Measurements from ENCODE around the gene HFE. TPM values are rescaled to one million over a fixed set of nuclear protein-coding genes. Genes with fewer than 3 reads are reported as not detected.

The HFE gene
- total RNA-seq, 2 donors from 2014 or later = 2.0 to 5.4 TPM

DNA sequence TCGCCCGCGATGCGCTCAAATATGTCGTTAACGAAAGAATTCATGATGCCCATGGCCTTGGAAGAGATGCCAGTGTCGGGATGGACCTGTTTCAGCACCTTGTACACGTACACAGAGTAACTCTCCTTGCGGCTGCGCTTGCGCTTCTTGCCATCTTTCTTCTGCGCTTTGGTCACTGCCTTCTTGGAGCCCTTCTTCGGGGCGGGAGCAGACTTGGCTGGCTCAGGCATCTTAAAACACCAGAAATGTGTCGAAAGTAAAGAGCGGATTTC lies 36.4 kb downstream of the HFE start:
- ATAC-seq (no peak), DNase-seq (peak in 1 of 4 donors; percentile 76)
- no peak for TF ChIP-seq POLR2A (IDR thresholded peaks at IDR 0.05)
- TF ChIP-seq, protein P1, sequence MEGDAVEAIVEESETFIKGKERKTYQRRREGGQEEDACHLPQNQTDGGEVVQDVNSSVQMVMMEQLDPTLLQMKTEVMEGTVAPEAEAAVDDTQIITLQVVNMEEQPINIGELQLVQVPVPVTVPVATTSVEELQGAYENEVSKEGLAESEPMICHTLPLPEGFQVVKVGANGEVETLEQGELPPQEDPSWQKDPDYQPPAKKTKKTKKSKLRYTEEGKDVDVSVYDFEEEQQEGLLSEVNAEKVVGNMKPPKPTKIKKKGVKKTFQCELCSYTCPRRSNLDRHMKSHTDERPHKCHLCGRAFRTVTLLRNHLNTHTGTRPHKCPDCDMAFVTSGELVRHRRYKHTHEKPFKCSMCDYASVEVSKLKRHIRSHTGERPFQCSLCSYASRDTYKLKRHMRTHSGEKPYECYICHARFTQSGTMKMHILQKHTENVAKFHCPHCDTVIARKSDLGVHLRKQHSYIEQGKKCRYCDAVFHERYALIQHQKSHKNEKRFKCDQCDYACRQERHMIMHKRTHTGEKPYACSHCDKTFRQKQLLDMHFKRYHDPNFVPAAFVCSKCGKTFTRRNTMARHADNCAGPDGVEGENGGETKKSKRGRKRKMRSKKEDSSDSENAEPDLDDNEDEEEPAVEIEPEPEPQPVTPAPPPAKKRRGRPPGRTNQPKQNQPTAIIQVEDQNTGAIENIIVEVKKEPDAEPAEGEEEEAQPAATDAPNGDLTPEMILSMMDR (IDR thresholded peaks at IDR 0.05) = no peak
- H3K36me3 ChIP-seq (replicated peaks in 1 of 2; ENCODE audit: insufficient read depth in 1 of 2, low read depth in 2 of 2) = no peaks in the 10 kb centered on the region
- peaks cover 26% of the 10 kb centered on the region for H3K4me1 ChIP-seq
- 0 to 1% methylated on average over 11 to 16 of the region's 16 CpGs for WGBS, 2 donors
- peak overlapping the region; percentile 33 to 42 for H3K4me3 ChIP-seq
- peak overlapping the region; percentile 95 to 98 (median 97) for H3K27ac ChIP-seq
- intact Hi-C loops (cut with DNase I) = no loop called here
- no peaks in the 10 kb centered on the region for H3K9me3 ChIP-seq
- no peaks in the 10 kb centered on the region for H3K27me3 ChIP-seq

DNA sequence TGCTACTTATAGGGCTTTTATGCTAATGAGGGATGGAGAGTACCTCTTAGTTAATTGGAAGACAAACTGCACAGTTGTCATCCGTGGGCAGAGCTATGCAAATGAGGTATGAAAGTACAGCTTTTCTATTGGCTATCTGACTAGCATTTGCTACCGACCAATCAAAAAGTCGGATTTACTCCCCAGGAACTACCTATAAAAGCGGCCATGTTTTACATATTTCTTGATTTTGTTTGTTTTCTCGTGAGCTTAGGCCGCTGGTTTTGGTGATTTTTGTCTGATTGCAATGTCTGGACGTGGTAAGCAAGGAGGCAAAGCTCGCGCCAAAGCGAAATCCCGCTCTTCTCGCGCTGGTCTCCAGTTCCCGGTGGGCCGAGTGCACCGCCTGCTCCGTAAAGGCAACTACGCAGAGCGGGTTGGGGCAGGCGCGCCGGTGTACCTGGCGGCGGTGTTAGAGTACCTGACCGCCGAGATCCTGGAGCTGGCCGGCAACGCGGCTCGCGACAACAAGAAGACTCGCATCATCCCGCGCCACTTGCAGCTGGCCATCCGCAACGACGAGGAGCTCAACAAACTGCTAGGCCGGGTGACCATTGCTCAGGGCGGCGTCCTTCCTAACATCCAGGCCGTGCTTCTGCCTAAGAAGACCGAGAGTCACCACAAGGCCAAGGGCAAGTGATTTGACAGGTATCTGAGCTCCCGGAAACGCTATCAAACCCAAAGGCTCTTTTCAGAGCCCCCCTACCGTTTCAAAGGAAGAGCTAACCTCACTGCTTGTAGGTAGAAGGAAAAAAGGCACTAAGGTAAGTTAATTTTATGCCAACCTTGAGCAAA lies 36.9 kb downstream of the HFE start:
- DNase-seq (peak; percentile 74 to 97 (median 87)), ATAC-seq (peak; percentile 84)
- H3K27ac ChIP-seq = peak overlapping the region; percentile 95 to 98 (median 97)
- H3K4me3 ChIP-seq = peak overlapping the region; percentile 68 to 71
- no peaks in the 10 kb centered on the region for H3K9me3 ChIP-seq
- peak; percentile 96 to 100 (median 100) for TF ChIP-seq POLR2A (IDR thresholded peaks at IDR 0.05)
- TF ChIP-seq, protein P1 (IDR thresholded peaks at IDR 0.05) = peak in 2 of 7 experiments; percentile 4 to 13
- H3K4me1 ChIP-seq = peaks cover 26% of the 10 kb centered on the region
- H3K36me3 ChIP-seq (replicated peaks in 1 of 2; ENCODE audit: insufficient read depth in 1 of 2, low read depth in 2 of 2) = no peaks in the 10 kb centered on the region
- intact Hi-C loops (cut with DNase I) = no loop called here
- no peaks in the 10 kb centered on the region for H3K27me3 ChIP-seq
- 0% methylated on average over 19 to 45 of the region's 45 CpGs for WGBS, 2 donors

DNA sequence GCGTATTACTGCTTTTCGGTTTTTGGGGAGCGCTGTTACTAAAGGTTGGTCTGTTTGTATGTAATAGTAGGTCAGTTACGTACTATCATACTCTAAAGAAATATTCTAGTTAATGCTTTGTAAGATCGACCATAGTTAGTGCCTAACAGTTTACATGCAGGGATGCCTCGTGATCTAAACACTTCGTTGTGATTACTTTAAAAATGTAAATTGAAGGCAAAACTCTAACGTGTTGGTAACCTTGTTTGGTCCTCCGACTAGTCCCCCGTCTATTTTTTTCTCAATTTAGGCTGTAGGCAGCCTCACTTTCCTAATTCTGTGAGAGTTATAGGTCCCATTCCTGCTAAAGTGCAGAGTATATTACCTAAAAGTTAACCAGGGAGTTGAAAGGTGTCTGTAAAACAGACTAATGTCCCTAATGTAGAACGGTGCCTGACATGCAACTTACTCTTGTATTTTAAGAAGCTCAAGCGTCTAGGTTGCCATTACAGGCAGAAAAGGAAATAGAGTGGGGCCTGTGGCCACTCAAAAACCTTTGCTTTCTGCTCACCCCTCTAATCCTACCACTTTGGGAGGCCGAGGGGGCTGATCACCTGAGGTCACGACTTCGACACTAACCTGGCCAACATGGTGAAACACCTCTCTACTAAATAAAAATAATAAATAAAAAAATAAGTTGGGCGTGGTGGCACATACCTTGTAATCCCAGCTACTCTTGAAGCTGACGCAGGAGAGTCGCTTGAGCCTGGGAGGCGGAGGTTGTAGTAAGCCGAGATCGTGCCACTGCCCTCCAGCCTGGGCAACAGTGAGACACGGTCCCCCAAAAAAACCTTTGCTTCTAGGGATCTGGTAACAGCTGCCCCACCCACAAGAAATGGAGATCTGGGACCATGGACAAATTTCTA lies 37.8 kb downstream of the HFE start:
- Histone ChIP-seq H3K27ac (peak overlapping the region; percentile 95 to 98 (median 97)), H3K27me3 (no peaks in the 10 kb centered on the region), H3K4me1 (peaks cover 32% of the 10 kb centered on the region), H3K9me3 (no peaks in the 10 kb centered on the region), H3K36me3 (replicated peaks in 1 of 2; ENCODE audit: insufficient read depth in 1 of 2, low read depth in 2 of 2) (no peaks in the 10 kb centered on the region), H3K4me3 (peak overlapping the region; percentile 68 to 71)
- ATAC-seq (no peak), DNase-seq (peak; percentile 33 to 47 (median 39))
- intact Hi-C loops (cut with DNase I) = no loop called here
- TF ChIP-seq, protein P1 (IDR thresholded peaks at IDR 0.05) = no peak
- TF ChIP-seq POLR2A (IDR thresholded peaks at IDR 0.05) = no peak
- 0% methylated on average over 22 of the region's 22 CpGs for WGBS, 2 donors

DNA sequence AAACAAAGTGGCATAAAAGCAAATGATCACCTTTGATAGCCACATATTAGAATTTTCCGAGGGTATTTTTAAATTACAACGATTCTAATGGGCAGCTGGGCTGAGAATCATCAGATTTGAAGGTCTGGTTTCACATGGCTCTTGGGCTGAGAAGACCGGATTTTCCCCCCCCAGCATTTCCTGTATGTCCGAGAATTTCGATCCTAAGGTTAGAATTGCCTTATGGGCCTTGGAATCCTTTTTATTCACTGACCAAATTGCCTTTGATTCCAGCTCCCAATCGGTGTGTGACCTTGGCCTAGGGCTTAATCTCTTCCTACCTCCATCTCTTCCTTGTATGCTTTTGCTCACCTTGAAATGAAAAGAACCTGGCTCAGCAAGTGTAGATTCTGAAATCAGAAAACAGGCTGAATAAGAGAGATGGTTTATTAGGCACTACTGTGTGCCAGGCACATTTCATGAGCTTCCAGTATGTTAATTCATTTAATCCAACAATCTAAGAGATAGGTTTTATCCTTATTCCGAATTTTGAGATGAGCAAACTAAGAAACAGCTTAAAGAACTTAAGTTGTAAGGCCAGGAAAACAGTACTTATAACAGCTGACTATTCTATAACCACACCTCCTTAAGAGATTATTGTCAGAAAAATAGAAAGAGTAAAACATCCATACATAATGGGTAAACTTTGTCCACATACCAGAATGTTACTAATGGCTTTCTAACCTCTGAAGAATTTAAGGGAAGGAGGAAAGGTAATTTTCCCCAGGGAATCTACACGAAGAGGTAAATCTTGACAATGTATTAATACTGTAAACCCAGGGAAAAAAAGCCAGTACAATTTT lies 39.4 kb downstream of the HFE start:
- Histone ChIP-seq H3K27ac (peak overlapping the region; percentile 77 to 98 (median 96)), H3K9me3 (no peaks in the 10 kb centered on the region), H3K4me3 (no peak overlapping the region), H3K36me3 (replicated peaks in 1 of 2; ENCODE audit: insufficient read depth in 1 of 2, low read depth in 2 of 2) (no peaks in the 10 kb centered on the region), H3K4me1 (peaks cover 32% of the 10 kb centered on the region), H3K27me3 (no peaks in the 10 kb centered on the region)
- intact Hi-C loops (cut with DNase I) = no loop called here
- DNase-seq (peak in 2 of 4 donors; percentile 27 to 40), ATAC-seq (no peak)
- 5 to 8% methylated on average over 8 of the region's 8 CpGs for WGBS, 2 donors
- TF ChIP-seq, protein P1 (IDR thresholded peaks at IDR 0.05) = no peak
- TF ChIP-seq POLR2A (IDR thresholded peaks at IDR 0.05) = no peak
